H1 (cell line): ENCODE measurements around the gene SMC3. TPM values are rescaled to one million over a fixed set of nuclear protein-coding genes. Genes with fewer than 3 reads are reported as not detected.
A peak's percentile ranks its signal among the peaks of the same experiment; 100 is the strongest.

Experiments
- CTCF ChIA-PET: fragments of 300-600 bp; sonication (Branson Sonifier 250); formaldehyde crosslinking; loops from one replicate; lab custom pipeline; 2021; ENCODE audit not compliant: partially characterized antibody; lab: Charles Lee
- POLR2A ChIA-PET: fragments of 300-600 bp; sonication (Branson Sonifier 250); formaldehyde crosslinking; loops from one replicate; lab custom pipeline; 2021; ENCODE audit warnings: inconsistent platforms; ENCODE audit not compliant: partially characterized antibody; lab: Charles Lee
- DNase-seq, 2 experiments: peaks; one replicate each; pipeline versions ENCODE4 v3.0.0 to v3.0.0-alpha.2; 2010 to 2022; ENCODE audit warnings: low spot score in 2 of 2, low read depth in 1 of 2, mixed read lengths in 1 of 2
- FAIRE-seq: peaks from 2 replicates; lab custom pipeline; 2011; peaks lifted over from hg19 to GRCh38; lab: Jason Lieb, UNC
- H2AFZ ChIP-seq: 2 replicates; pipeline ENCODE4 v1.8.1; 2012; ENCODE audit warnings: low read length, inconsistent platforms
- H2AK5ac ChIP-seq: 2 replicates; pipeline ENCODE4 v1.6.1; 2013; ENCODE audit warnings: low read depth, low read length
- H2BK120ac ChIP-seq: replicated peaks from 2 replicates; pipeline ENCODE3; 2013; ENCODE audit warnings: low read depth, low read length, inconsistent platforms
- H2BK12ac ChIP-seq: 2 replicates; pipeline ENCODE4 v1.6.1; 2013; ENCODE audit warnings: low read depth, low read length
- H2BK15ac ChIP-seq: 2 replicates; pipeline ENCODE4 v1.6.1; 2013; ENCODE audit warnings: low read length
- H2BK20ac ChIP-seq: 2 replicates; pipeline ENCODE4 v1.6.1; 2013; ENCODE audit warnings: low read length
- H2BK5ac ChIP-seq: 2 replicates; pipeline ENCODE4 v1.6.1; 2013; ENCODE audit warnings: low read depth, low read length
- H3K14ac ChIP-seq: 2 replicates; pipeline ENCODE4 v1.6.1; 2013; ENCODE audit warnings: inconsistent platforms; ENCODE audit not compliant: insufficient read length
- H3K18ac ChIP-seq: 2 replicates; pipeline ENCODE4 v1.6.1; 2013; ENCODE audit warnings: low read length; ENCODE audit errors: extremely low read depth
- H3K23ac ChIP-seq: 2 replicates; pipeline ENCODE4 v1.6.1; 2013; ENCODE audit warnings: inconsistent platforms; ENCODE audit not compliant: insufficient read length
- H3K23me2 ChIP-seq: 2 replicates; pipeline ENCODE4 v1.6.1; 2013; ENCODE audit warnings: low read depth, low read length
- H3K27ac ChIP-seq: 2 replicates; pipeline ENCODE4 v1.6.1; 2011; ENCODE audit warnings: low read depth, low read length, inconsistent platforms
- H3K27me3 ChIP-seq, 4 experiments: replicated peaks in 1 of 4; 1 replicate in 1 of 4; 2 replicates in 3 of 4; pipeline versions ENCODE4 v1.6.1 to v1.8.1; 2011 to 2013; ENCODE audit warnings: low read length in 3 of 4, mild to moderate bottlenecking in 3 of 4, inconsistent platforms in 2 of 4, mixed read lengths in 2 of 4, moderate library complexity in 1 of 4; ENCODE audit not compliant: control insufficient read depth in 3 of 4, insufficient read depth in 3 of 4; ENCODE audit errors: extremely low read depth in 1 of 4
- H3K36me3 ChIP-seq, 4 experiments: 2 replicates each; pipeline versions ENCODE4 v1.6.1 to v1.8.1; 2011 to 2013; ENCODE audit warnings: mild to moderate bottlenecking in 4 of 4, low read length in 3 of 4, moderate library complexity in 2 of 4, control low read depth in 1 of 4, inconsistent platforms in 1 of 4; ENCODE audit not compliant: insufficient read depth in 4 of 4, control insufficient read depth in 2 of 4
- H3K4ac ChIP-seq: replicated peaks from 2 replicates; pipeline ENCODE3; 2013; ENCODE audit warnings: low read length, low read depth, mixed read lengths, inconsistent platforms; ENCODE audit not compliant: insufficient read length
- H3K4me1 ChIP-seq, 4 experiments: replicated peaks in 1 of 4; 1 replicate in 1 of 4; 2 replicates in 3 of 4; pipeline versions ENCODE4 v1.6.1 to v1.8.1; 2011 to 2013; ENCODE audit warnings: low read length in 3 of 4, inconsistent platforms in 2 of 4, mixed read lengths in 1 of 4; ENCODE audit not compliant: insufficient read depth in 4 of 4, control insufficient read depth in 3 of 4
- H3K4me2 ChIP-seq, 2 experiments: 2 replicates each; pipeline versions ENCODE4 v1.6.1 to v1.8.1; 2011 to 2013; ENCODE audit warnings: low read depth in 2 of 2, low read length in 2 of 2, control low read depth in 1 of 2, inconsistent platforms in 1 of 2, mild to moderate bottlenecking in 1 of 2; ENCODE audit not compliant: insufficient read depth in 1 of 2
- H3K4me3 ChIP-seq, 4 experiments: fragments of 200-600, 300-600 bp in 1 of 4; sonication (generic), shearing (Covaris generic), sonication (Bioruptor Twin) in 1 of 4; 2 replicates each; pipeline versions ENCODE4 v1.5.1 to v1.8.1; 2011 to 2016; ENCODE audit warnings: low read length in 4 of 4, low read depth in 3 of 4, control low read depth in 2 of 4, inconsistent platforms in 2 of 4, mild to moderate bottlenecking in 2 of 4, mixed read lengths in 1 of 4, moderate library complexity in 1 of 4; ENCODE audit not compliant: insufficient read depth in 2 of 4; ENCODE audit errors: extremely low read depth in 1 of 4
- H3K56ac ChIP-seq: replicated peaks from 2 replicates; pipeline ENCODE3; 2013; ENCODE audit warnings: low read depth, mild to moderate bottlenecking, mixed read lengths, low read length, inconsistent platforms; ENCODE audit not compliant: insufficient read length
- H3K79me1 ChIP-seq: 2 replicates; pipeline ENCODE4 v1.6.1; 2013; ENCODE audit warnings: low read depth, low read length, control low read depth
- H3K79me2 ChIP-seq, 2 experiments: 2 replicates each; pipeline versions ENCODE4 v1.6.1 to v1.8.1; 2012 to 2013; ENCODE audit warnings: low read length in 2 of 2, mild to moderate bottlenecking in 2 of 2, inconsistent platforms in 1 of 2; ENCODE audit not compliant: insufficient read depth in 2 of 2, control insufficient read depth in 1 of 2
- H3K9ac ChIP-seq, 4 experiments: replicated peaks in 1 of 4; 1 replicate in 1 of 4; 2 replicates in 3 of 4; pipeline versions ENCODE4 v1.6.1 to v1.8.1; 2011 to 2013; ENCODE audit warnings: low read depth in 3 of 4, low read length in 3 of 4, control low read depth in 2 of 4, mild to moderate bottlenecking in 2 of 4, moderate library complexity in 2 of 4, inconsistent platforms in 1 of 4; ENCODE audit errors: extremely low read depth in 1 of 4
- H3K9me3 ChIP-seq, 2 experiments: 2 replicates each; pipeline versions ENCODE4 v1.6.1 to v1.8.1; 2012 to 2013; ENCODE audit warnings: mild to moderate bottlenecking in 2 of 2, moderate library complexity in 2 of 2, control low read depth in 1 of 2, inconsistent platforms in 1 of 2, low read depth in 1 of 2, low read length in 1 of 2, mixed read lengths in 1 of 2; ENCODE audit not compliant: insufficient read depth in 2 of 2
- H4K20me1 ChIP-seq, 2 experiments: replicated peaks in 1 of 2; 2 replicates each; pipeline versions ENCODE3 to v1.8.1; 2011 to 2013; ENCODE audit warnings: inconsistent platforms in 2 of 2, low read length in 2 of 2, mild to moderate bottlenecking in 1 of 2; ENCODE audit not compliant: insufficient read depth in 2 of 2, control insufficient read depth in 1 of 2
- H4K5ac ChIP-seq: 2 replicates; pipeline ENCODE4 v1.6.1; 2013; ENCODE audit warnings: low read length, low read depth, mixed read lengths, inconsistent platforms; ENCODE audit not compliant: insufficient read length
- H4K8ac ChIP-seq: 2 replicates; pipeline ENCODE4 v1.8.0; 2013; ENCODE audit warnings: mild to moderate bottlenecking, moderate library complexity, low read length, inconsistent platforms; ENCODE audit not compliant: insufficient read depth; ENCODE audit errors: extremely low read depth
- H4K91ac ChIP-seq: replicated peaks from 2 replicates; pipeline ENCODE3; 2013; ENCODE audit warnings: low read length, mixed read lengths, inconsistent platforms; ENCODE audit not compliant: insufficient read length
- KDM1A ChIP-seq: fragments of 200-600, 300-600 bp; sonication (generic); IDR thresholded peaks from 2 replicates; pipeline ENCODE4 v1.7.1; 2016; ENCODE audit warnings: mild to moderate bottlenecking, low read length, borderline replicate concordance
- TCF12 ChIP-seq: IDR thresholded peaks from 2 replicates; pipeline ENCODE4 v1.6.1; 2011; ENCODE audit warnings: low read depth, mild to moderate bottlenecking, low read length
- WGBS, 2 experiments: shearing (Covaris generic) in 1 of 2; methylation state at CpG; one replicate each; pipeline versions ENCODE4 v1.1.6 to v1.1.7; 2013 to 2015; ENCODE audit warnings: low lambda C conversion rate in 2 of 2, mixed read lengths in 2 of 2, inconsistent platforms in 1 of 2, low coverage in 1 of 2, missing lambda C conversion rate in 1 of 2; ENCODE audit not compliant: insufficient replicate concordance in 2 of 2, insufficient coverage in 1 of 2, insufficient read length in 1 of 2; ENCODE audit errors: extremely low coverage in 1 of 2, missing lambda C conversion rate in 1 of 2; 5-methylcytosine and 5-hydroxymethylcytosine counted together
- polyA plus RNA-seq, 7 experiments: library from polyadenylated mRNA; depleted of rRNA in 3 of 7; stranded (reverse) in 5 of 7; unstranded in 2 of 7; fragments of >200 nt in 5 of 7; fragments of 200-250 nt in 2 of 7; gene quantifications; 1 replicate in 5 of 7; 2 replicates in 1 of 7; 4 replicates in 1 of 7; pipeline versions ENCODE4 v1.2.1 to v1.2.3, GENCODE V29; 2011 to 2013; ENCODE audit warnings: missing spikeins in 2 of 7, mixed read lengths in 2 of 7
- small RNA-seq: library from polyadenylated mRNA; stranded (forward); fragments of <200 nt; extraction: miRNeasy Mini kit (QIAGEN cat#:217004); gene quantifications from one replicate; pipeline ENCODE3, GENCODE V24; 2013; ENCODE audit not compliant: insufficient read depth
- total RNA-seq: library from RNA; stranded (reverse); fragmentation: NEBNext Ultra II Directional; extraction: Animal tissue kit (Norgen Biotek cat#: 25700); gene quantifications from 2 replicates; pipeline ENCODE4 v1.2.1, GENCODE V29; 2021

Gene SMC3
- total and polyA plus RNA-seq, 2 of the 8 experiments (the other 6 are each of a cell fraction or from before 2014, with no cell fraction given), result 12.7 to 93.4 TPM

GRCh38 chr10:110652475-110653118 lies 85.1 kb downstream of the SMC3 start:
- H3K14ac ChIP-seq, result no peak overlapping the region
- no peaks in the 10 kb centered on the region for H3K79me1 ChIP-seq
- ChIA-PET CTCF (interaction anchor here (0.6 to 2.3 kb wide), 4 partner anchors 19 to 225 kb away, joined by 3 to 10 read pairs (median 5); no protein-coding TSS in a partner anchor), POLR2A (interaction anchor here (0.6 to 0.8 kb wide), 2 partner anchors 42 to 123 kb away, joined by 4 read pairs; no protein-coding TSS in a partner anchor)
- H2AFZ ChIP-seq, result no peak overlapping the region
- no peak overlapping the region for H3K4ac ChIP-seq
- no peak overlapping the region for H2BK120ac ChIP-seq
- WGBS, 2 experiments, result 84% methylated on average over 6 of the region's 6 CpGs; no CpG with 5 or more reads in 1 of the 2 experiments
- no peak overlapping the region for H2BK20ac ChIP-seq
- no peak overlapping the region for H3K4me3 ChIP-seq
- H3K18ac ChIP-seq, result no peak overlapping the region
- H3K4me2 ChIP-seq, result no peak overlapping the region
- no peak overlapping the region for H2AK5ac ChIP-seq
- FAIRE-seq, result no peak
- H3K4me1 ChIP-seq, result peaks cover 0 to 9% (median 3%) of the 10 kb centered on the region in 4 experiments; a peak in 2 of 7 replicates
- no peak overlapping the region for H4K91ac ChIP-seq
- no peak overlapping the region for H2BK12ac ChIP-seq
- H4K5ac ChIP-seq, result no peak overlapping the region
- no peak for DNase-seq
- H3K23me2 ChIP-seq, result no peaks in the 10 kb centered on the region
- no peak overlapping the region for H2BK15ac ChIP-seq
- H3K27me3 ChIP-seq, result no peaks in the 10 kb centered on the region; a peak in 1 of 7 replicates
- no peaks in the 10 kb centered on the region for H3K36me3 ChIP-seq
- H4K20me1 ChIP-seq, result no peaks in the 10 kb centered on the region
- no peak overlapping the region for H4K8ac ChIP-seq
- H3K9me3 ChIP-seq, result no peaks in the 10 kb centered on the region
- H3K56ac ChIP-seq, result no peak overlapping the region
- no peak overlapping the region for H3K23ac ChIP-seq
- H3K27ac ChIP-seq, result no peak overlapping the region
- H3K9ac ChIP-seq, result no peak overlapping the region
- TF ChIP-seq TCF12 (no peak), KDM1A (peak; percentile 52; the same call in 1 of the 2 replicates)
- no peak overlapping the region for H2BK5ac ChIP-seq
- no peaks in the 10 kb centered on the region for H3K79me2 ChIP-seq

Small RNA genes lying within 50 kb of the gene (small RNA-seq; reads per million reads assigned to genes)
- gene RF00019, result not detected

Other genes starting within 250 kb of the SMC3 start
- 27.0 and 30.3 TPM in 2 replicates for gene DUSP5, start 69.8 kb upstream of the SMC3 start, total RNA-seq
- 13.3 and 13.6 TPM in 2 replicates for gene DUSP5, start 69.8 kb upstream of the SMC3 start, polyA plus RNA-seq (2011; rRNA removed)
- gene RBM20, start 76.6 kb downstream of the SMC3 start, total RNA-seq, result 0.29 and 0.63 TPM in 2 replicates
- gene RBM20, start 76.6 kb downstream of the SMC3 start, polyA plus RNA-seq (2011; rRNA removed), result 0.05 and 0.22 TPM in 2 replicates